Caco-2 (cell line): ENCODE data around the gene CFHR1. TPM values are rescaled to one million over a fixed set of nuclear protein-coding genes. Genes with fewer than 3 reads are reported as not detected.

Experiments
- BruUV-seq: library from RNA; stranded (reverse); fragments of 400-500 nt; replicated peaks from 2 replicates; lab custom pipeline; 2021; lab: Mats Ljungman, UMichigan
- CTCF ChIA-PET: fragments of 300-600 bp; sonication (Branson Sonifier 250); formaldehyde crosslinking; loops from one replicate; lab custom pipeline; 2022; ENCODE audit warnings: antibody characterized with exemption; lab: Charles Lee
- POLR2A ChIA-PET: fragments of 300-600 bp; sonication (Branson Sonifier 250); formaldehyde crosslinking; loops from one replicate; lab custom pipeline; 2022; ENCODE audit warnings: antibody characterized with exemption; lab: Charles Lee
- DNase-seq, 2 experiments: peaks; one replicate each; pipeline versions ENCODE4 v3.0.0 to v3.0.0-alpha.2; 2020 to 2022
- H3K27me3 ChIP-seq: replicated peaks from 2 replicates; pipeline ENCODE4 v1.6.0; 2011; ENCODE audit warnings: low read length; ENCODE audit not compliant: control insufficient read depth, insufficient read depth
- H3K36me3 ChIP-seq: 2 replicates; pipeline ENCODE4 v1.5.1; 2011; ENCODE audit warnings: low read length; ENCODE audit not compliant: control insufficient read depth, insufficient read depth
- H3K4me1 ChIP-seq: fragments of 250-450 bp; sonication (Bioruptor Pico); 2 replicates; pipeline ENCODE4 v1.5.1; 2020; ENCODE audit warnings: mild to moderate bottlenecking
- H3K4me3 ChIP-seq: 2 replicates; pipeline ENCODE4 v1.5.1; 2011; ENCODE audit warnings: low read depth, mild to moderate bottlenecking, control low read depth, low read length
- H3K9me3 ChIP-seq: fragments of 250-450 bp; sonication (Bioruptor Pico); 2 replicates; pipeline ENCODE4 v1.5.1; 2020; ENCODE audit warnings: mild to moderate bottlenecking, moderate library complexity
- H3K27ac Mint-ChIP-seq: one replicate; pipeline ENCODE4 v1.8.0; 2022; ENCODE audit warnings: mixed read lengths; ENCODE audit not compliant: unreplicated experiment
- H3K27me3 Mint-ChIP-seq: one replicate; pipeline ENCODE4 v1.8.0; 2022; ENCODE audit warnings: mixed read lengths; ENCODE audit not compliant: insufficient read depth, unreplicated experiment
- H3K36me3 Mint-ChIP-seq: one replicate; pipeline ENCODE4 v1.8.0; 2022; ENCODE audit warnings: mild to moderate bottlenecking, mixed read lengths; ENCODE audit not compliant: insufficient read depth, unreplicated experiment
- H3K4me1 Mint-ChIP-seq: one replicate; pipeline ENCODE4 v1.8.0; 2022; ENCODE audit warnings: low read depth, mixed read lengths; ENCODE audit not compliant: unreplicated experiment
- H3K4me3 Mint-ChIP-seq: one replicate; pipeline ENCODE4 v1.8.0; 2022; ENCODE audit warnings: mild to moderate bottlenecking, moderate library complexity, mixed read lengths; ENCODE audit not compliant: unreplicated experiment
- H3K9me3 Mint-ChIP-seq: one replicate; pipeline ENCODE4 v1.8.0; 2022; ENCODE audit warnings: mixed read lengths; ENCODE audit not compliant: unreplicated experiment
- intact Hi-C: fragments of 100-400 bp; cut with micrococcal nuclease; formaldehyde crosslinking; loops from one replicate; pipeline ENCODE4 v1.10.0; 2022; ENCODE audit not compliant: unreplicated experiment
- total RNA-seq: library from RNA; stranded (reverse); gene quantifications from 2 replicates; pipeline ENCODE4 v1.2.3, GENCODE V29; 2022
- TF ChIP-seq, protein P1 (sequence below), 2 experiments: fragments of 200-600 bp in 1 of 2; IDR thresholded peaks; 1 replicate in 1 of 2; 2 replicates in 1 of 2; pipeline versions ENCODE4 v1.5.1 to v1.8.0; 2011 to 2022; ENCODE audit warnings: antibody characterized with exemption in 1 of 2, control low read depth in 1 of 2, inconsistent platforms in 1 of 2, low read depth in 1 of 2, low read length in 1 of 2, mild to moderate bottlenecking in 1 of 2, moderate library complexity in 1 of 2; ENCODE audit not compliant: insufficient read depth in 1 of 2, severe bottlenecking in 1 of 2, unreplicated experiment in 1 of 2

Gene CFHR1
- total RNA-seq, 1 experiment from 2014 or later, result not detected

DNA sequence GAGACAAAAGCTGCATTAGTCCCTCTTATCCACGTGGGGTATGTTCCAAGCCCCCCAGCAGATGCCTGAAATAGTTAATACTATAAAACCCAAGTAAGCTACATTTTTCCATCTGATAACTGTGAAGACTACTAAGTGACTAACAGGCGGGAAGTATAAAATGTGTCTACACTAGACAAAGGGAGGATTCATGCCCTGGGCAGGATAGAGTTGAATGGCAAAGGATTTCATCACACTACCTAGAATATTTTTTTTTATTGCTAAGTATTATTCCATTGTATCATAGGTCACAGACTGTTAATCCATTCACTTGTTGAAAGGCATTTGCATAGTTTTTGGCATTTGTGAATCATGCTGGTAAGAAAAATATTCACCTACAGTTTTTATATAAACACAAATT, 41.9 kb downstream of the CFHR1 start:
- Mint-ChIP-seq H3K4me3 (no peak overlapping the region), H3K9me3 (peaks cover 9% of the 10 kb centered on the region), H3K36me3 (no peaks in the 10 kb centered on the region), H3K4me1 (no peaks in the 10 kb centered on the region), H3K27me3 (no peaks in the 10 kb centered on the region), H3K27ac (no peak overlapping the region)
- Histone ChIP-seq H3K9me3 (no peaks in the 10 kb centered on the region), H3K4me1 (no peaks in the 10 kb centered on the region), H3K36me3 (no peaks in the 10 kb centered on the region), H3K4me3 (no peak overlapping the region), H3K27me3 (no peaks in the 10 kb centered on the region)
- no peak for DNase-seq
- intact Hi-C loops, result no loop called here
- POLR2A ChIA-PET, result no interaction called here
- CTCF ChIA-PET, result no interaction called here
- BruUV-seq, result no TSS peak
- TF ChIP-seq, protein P1, sequence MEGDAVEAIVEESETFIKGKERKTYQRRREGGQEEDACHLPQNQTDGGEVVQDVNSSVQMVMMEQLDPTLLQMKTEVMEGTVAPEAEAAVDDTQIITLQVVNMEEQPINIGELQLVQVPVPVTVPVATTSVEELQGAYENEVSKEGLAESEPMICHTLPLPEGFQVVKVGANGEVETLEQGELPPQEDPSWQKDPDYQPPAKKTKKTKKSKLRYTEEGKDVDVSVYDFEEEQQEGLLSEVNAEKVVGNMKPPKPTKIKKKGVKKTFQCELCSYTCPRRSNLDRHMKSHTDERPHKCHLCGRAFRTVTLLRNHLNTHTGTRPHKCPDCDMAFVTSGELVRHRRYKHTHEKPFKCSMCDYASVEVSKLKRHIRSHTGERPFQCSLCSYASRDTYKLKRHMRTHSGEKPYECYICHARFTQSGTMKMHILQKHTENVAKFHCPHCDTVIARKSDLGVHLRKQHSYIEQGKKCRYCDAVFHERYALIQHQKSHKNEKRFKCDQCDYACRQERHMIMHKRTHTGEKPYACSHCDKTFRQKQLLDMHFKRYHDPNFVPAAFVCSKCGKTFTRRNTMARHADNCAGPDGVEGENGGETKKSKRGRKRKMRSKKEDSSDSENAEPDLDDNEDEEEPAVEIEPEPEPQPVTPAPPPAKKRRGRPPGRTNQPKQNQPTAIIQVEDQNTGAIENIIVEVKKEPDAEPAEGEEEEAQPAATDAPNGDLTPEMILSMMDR (IDR thresholded peaks at IDR 0.05; ENCODE audit: insufficient read depth in 1 of 2, low read depth in 1 of 2, low read length in 1 of 2, severe bottlenecking in 1 of 2, unreplicated experiment in 1 of 2), result no peak

DNA sequence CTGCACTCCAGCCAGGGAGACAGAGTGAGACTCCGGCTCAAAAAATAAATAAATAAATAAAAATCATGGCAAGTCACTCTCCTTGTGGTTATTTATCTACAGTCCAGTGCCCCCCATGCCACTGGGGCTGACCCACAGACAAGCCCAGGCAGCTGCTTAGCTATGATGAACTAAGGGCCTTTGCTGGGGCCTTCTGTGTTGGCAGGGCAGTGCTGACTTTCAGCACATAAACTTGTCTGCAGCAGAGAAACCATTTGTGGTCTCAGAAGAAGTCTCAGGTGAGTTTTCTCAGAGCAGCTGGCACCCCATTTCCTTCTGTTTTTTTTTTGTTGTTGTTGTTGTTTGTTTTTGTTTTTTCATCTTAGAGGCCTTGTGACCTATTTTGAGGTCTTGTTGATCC, 47.4 kb downstream of the CFHR1 start:
- H3K4me3 ChIP-seq, result no peak overlapping the region
- CTCF ChIA-PET, result no interaction called here
- H3K9me3 Mint-ChIP-seq, result no peaks in the 10 kb centered on the region
- no peak overlapping the region for H3K4me3 Mint-ChIP-seq
- no peaks in the 10 kb centered on the region for H3K9me3 ChIP-seq
- H3K4me1 Mint-ChIP-seq, result no peaks in the 10 kb centered on the region
- H3K27me3 ChIP-seq, result no peaks in the 10 kb centered on the region
- no peak for DNase-seq
- H3K36me3 ChIP-seq, result no peaks in the 10 kb centered on the region
- H3K4me1 ChIP-seq, result no peaks in the 10 kb centered on the region
- BruUV-seq, result no TSS peak
- TF ChIP-seq, protein P1 (IDR thresholded peaks at IDR 0.05; ENCODE audit: insufficient read depth in 1 of 2, low read depth in 1 of 2, low read length in 1 of 2, severe bottlenecking in 1 of 2, unreplicated experiment in 1 of 2), result no peak
- H3K27ac Mint-ChIP-seq, result no peak overlapping the region
- POLR2A ChIA-PET, result no interaction called here
- no peaks in the 10 kb centered on the region for H3K36me3 Mint-ChIP-seq
- H3K27me3 Mint-ChIP-seq, result no peaks in the 10 kb centered on the region
- intact Hi-C loops, result no loop called here

DNA sequence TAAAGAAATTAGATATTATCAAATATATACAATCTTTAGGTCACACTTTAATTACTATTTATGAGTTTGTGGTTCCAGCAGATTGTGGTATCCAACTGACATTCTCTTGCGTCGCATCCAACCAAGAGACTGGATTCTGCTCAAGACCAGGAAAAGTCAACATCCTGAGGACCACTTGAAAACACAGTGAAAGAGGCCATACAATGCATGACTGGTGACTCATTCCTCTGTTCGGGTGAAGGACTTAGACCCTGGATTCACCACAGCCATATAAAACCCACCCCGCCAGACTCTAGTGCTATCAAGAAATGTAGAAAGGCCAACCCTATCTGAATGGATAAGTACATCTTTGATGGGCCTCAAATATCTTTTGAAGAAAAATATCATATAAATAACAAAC, 53.9 kb downstream of the CFHR1 start:
- Histone ChIP-seq H3K4me3 (no peak overlapping the region), H3K27me3 (no peaks in the 10 kb centered on the region), H3K36me3 (no peaks in the 10 kb centered on the region), H3K4me1 (no peaks in the 10 kb centered on the region), H3K9me3 (no peaks in the 10 kb centered on the region)
- POLR2A ChIA-PET, result no interaction called here
- Mint-ChIP-seq H3K27me3 (no peaks in the 10 kb centered on the region), H3K4me1 (no peaks in the 10 kb centered on the region), H3K4me3 (no peak overlapping the region), H3K9me3 (no peaks in the 10 kb centered on the region), H3K27ac (no peak overlapping the region), H3K36me3 (no peaks in the 10 kb centered on the region)
- TF ChIP-seq, protein P1 (IDR thresholded peaks at IDR 0.05; ENCODE audit: insufficient read depth in 1 of 2, low read depth in 1 of 2, low read length in 1 of 2, severe bottlenecking in 1 of 2, unreplicated experiment in 1 of 2), result no peak
- no peak for DNase-seq
- CTCF ChIA-PET, result no interaction called here
- intact Hi-C loops, result no loop called here
- no TSS peak for BruUV-seq
